SK-N-MC (cell line): Measurements from ENCODE around the gene DCDC2B.

Source experiments
- EZH2 ChIP-seq: fragments of 200-600 bp; sonication (generic); IDR thresholded peaks from one replicate; pipeline ENCODE4 v1.6.1; 2017; ENCODE audit warnings: antibody characterized with exemption
- POLR2AphosphoS5 ChIP-seq: IDR thresholded peaks from 2 replicates; pipeline ENCODE4 v1.6.1; 2012; ENCODE audit warnings: mild to moderate bottlenecking, low read depth, low read length, borderline replicate concordance

GRCh38 chr1:32159189-32159588 lies 49.7 kb upstream of the DCDC2B start:
- TF ChIP-seq POLR2AphosphoS5 = no peak
- TF ChIP-seq EZH2 = no peak
